NB4 (cell line): Measurements from ENCODE around the gene C6orf89.

Experiments used
- POLR2A ChIP-seq: IDR thresholded peaks from 2 replicates; pipeline ENCODE4 v1.6.1; 2011; ENCODE audit warnings: mild to moderate bottlenecking; ENCODE audit not compliant: insufficient read length; ENCODE audit errors: extremely low read depth
- TF ChIP-seq, protein P1 (sequence below): IDR thresholded peaks from 2 replicates; pipeline ENCODE4 v1.6.1; 2011; ENCODE audit warnings: low read depth, low read length
- TF ChIP-seq, protein P2 (sequence below): IDR thresholded peaks from one replicate; pipeline ENCODE4 v1.5.1; 2012; ENCODE audit warnings: low read depth, low read length

DNA sequence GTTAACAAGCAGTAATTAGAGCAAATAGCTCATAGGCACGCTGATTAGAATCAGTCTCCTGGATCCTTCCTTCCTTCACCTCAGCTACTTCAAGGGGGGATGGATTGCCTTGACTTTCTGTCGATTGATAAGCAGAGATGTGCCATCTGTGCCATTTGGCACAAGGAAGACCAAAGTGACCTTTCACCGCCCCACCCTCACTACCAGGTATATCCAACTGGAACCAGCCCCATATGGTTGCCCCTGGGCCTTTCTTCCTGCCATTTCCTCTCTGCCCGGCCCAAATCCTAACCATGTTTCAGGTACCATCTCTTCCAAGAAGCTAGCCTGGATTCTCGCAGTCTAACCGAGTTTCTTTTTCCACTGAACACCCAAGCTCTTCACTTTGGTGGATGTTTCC is 37.8 kb upstream of the C6orf89 start:
- TF ChIP-seq, protein P1, sequence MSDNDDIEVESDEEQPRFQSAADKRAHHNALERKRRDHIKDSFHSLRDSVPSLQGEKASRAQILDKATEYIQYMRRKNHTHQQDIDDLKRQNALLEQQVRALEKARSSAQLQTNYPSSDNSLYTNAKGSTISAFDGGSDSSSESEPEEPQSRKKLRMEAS = no peak
- TF ChIP-seq POLR2A = no peak
- TF ChIP-seq, protein P2, sequence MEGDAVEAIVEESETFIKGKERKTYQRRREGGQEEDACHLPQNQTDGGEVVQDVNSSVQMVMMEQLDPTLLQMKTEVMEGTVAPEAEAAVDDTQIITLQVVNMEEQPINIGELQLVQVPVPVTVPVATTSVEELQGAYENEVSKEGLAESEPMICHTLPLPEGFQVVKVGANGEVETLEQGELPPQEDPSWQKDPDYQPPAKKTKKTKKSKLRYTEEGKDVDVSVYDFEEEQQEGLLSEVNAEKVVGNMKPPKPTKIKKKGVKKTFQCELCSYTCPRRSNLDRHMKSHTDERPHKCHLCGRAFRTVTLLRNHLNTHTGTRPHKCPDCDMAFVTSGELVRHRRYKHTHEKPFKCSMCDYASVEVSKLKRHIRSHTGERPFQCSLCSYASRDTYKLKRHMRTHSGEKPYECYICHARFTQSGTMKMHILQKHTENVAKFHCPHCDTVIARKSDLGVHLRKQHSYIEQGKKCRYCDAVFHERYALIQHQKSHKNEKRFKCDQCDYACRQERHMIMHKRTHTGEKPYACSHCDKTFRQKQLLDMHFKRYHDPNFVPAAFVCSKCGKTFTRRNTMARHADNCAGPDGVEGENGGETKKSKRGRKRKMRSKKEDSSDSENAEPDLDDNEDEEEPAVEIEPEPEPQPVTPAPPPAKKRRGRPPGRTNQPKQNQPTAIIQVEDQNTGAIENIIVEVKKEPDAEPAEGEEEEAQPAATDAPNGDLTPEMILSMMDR = no peak
